Iris pigment epithelial cell (primary cell): ENCODE data around the gene KLHL22.
"Not testable (repeated sequence)": the region's sequence is repeated elsewhere in the genome, so short reads cannot be mapped to it uniquely, and the experiment has no call there.

Source experiments
- DNase-seq: peaks from one replicate; pipeline ENCODE4 v3.0.0-alpha.2; 2011; ENCODE audit warnings: low read depth

Gene KLHL22

DNA sequence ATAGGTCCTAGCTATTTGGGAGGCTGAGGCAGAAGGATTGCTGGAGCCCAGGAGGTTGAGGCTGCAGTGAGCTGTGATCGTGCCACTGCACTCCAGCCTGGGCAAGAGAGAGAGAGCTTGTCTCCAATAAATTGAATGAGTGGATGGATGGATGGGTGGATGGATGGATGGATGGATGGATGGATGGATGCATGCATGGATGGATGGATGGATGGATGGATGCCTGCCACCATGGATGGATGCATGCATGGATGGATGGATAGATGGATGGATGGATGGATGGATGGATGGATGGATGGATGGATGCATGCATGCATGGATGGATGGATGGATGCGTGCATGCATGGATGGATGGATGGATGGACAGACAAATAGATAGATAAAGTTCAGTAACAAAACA, 25.1 kb downstream of the KLHL22 start:
- DNase-seq, result not testable (repeated sequence)

DNA sequence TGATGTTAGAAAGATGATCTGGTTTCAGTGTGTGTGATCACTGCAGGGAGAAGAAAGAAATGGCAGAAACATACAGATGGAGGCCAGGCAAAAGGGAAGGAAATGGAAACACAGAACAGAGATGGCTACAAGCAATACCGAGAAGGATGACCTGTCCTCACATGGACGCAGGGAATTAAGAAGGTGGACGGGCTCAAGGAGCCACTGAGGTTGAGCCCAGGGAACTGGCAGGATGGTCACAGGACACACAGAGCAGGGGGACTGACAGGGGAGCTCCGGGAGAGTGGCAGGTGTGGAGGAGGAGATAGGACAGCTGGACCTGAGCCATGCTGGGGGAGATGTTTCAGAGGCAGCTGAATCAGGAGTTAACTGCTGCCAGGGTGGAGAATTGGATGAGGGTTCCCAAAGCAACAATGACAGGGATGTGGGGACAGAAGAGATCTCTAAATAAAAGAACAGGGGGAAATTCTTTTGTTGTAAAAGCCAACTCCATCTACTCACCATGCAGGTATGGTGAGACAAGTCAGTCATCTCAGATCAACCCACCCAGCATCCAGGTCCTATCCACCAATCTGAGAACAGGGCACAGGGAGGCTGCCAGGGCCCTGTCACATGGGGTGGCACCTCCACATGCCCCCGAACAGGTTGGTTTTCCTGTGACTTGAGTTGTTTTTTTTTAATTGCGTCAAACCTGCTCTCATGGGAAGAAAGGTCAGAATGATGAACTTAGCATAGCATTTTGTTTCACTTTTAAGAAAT, 26.3 kb downstream of the KLHL22 start:
- no peak for DNase-seq

- no peak for DNase-seq
These were observed 28.8 kb downstream of the KLHL22 start for GRCh38 chr22:20466659-20467379.

DNA sequence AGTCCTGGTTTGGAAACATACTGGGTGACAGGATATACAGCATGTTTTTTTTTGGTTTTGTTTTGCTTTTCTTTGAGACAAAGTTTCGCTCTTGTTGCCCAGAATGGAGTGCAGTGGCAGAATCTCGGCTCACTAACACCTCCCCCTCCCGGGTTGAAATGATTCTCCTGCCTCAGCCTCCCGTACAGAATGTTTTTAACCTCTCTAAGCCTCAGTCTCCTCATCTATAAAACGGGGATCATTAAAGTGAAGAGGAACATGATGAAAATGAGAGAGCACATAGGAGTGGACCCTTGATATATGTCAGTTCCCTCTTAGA, 29.9 kb downstream of the KLHL22 start:
- no peak for DNase-seq

DNA sequence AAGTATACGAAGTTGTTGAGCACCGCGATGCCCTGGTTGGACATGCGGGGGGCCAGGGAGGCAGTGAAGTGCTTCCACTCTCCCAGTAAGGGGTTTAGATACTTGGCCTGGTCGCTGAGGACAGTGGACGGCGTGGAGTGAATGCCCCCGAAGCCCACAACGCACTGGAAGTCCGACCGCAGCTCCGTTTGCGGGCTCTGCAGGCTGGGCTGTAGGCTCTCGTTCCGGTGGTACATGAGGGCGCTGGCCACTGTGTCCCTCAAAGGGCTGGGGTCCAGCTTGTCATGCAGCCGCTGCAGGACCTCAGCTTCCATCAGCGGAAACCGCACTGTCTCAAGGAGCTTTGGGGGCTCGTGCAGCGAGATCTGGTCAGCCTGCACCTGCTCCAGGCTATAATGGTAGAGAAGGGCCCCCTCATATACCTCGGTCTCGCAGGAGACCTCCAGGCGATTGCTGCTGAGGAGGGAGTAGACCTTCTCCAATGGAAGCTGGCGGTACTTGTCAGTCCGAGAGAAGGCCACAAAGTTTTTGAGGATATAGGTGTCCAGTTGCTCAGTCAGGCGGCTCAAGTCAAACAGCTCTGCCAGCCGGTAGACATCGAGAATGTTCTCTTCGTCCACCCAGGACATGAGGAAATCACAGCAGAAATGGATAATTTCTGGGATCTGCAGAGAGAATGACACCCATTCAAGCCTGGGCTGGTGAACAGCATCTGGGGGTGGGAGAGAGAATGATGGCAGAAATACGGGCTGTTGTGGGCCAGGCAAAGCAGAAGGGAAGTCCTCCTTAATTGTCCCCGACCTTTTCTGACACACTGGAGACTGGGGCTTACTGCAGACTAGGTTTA, 30.5 kb downstream of the KLHL22 start:
- no peak for DNase-seq

- no peak for DNase-seq
These were observed 31.4 kb downstream of the KLHL22 start for GRCh38 chr22:20464096-20464614.

GRCh38 chr22:20463324-20464095, 32.1 kb downstream of the KLHL22 start:
- no peak for DNase-seq

- no peak for DNase-seq
These were observed 35.7 kb downstream of the KLHL22 start for GRCh38 chr22:20459862-20460261.

- no peak for DNase-seq
These were observed 36.4 kb downstream of the KLHL22 start for GRCh38 chr22:20459152-20459542.

DNA sequence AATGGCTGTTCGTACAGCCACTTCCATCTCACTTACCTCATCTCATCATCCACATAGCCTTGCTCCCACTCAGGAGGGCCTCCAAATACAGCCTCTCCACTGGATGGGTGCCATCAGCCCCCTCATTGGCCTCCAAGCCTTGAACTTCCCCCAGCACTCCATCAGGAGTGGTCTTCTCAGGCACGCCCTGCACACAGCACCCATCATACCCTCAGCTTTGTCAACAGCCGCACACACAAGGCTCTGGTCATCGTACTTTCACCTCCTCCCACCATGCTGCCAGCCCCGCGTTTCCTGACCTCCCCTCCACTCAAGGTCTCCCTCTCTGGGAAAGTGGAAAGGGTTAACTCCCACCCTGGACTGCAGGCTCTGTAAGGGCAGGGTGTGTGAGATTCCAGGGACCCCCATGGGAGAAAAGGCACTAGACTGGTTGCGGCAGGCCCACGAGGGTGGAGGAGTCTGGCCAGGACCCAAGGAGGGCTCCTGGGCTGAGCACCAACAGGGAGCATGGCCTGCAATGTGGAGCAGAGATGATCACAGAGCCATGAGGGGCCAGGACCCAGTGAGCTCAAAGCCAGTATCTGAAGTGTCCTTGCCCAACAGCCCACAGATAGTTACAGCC, 37.0 kb downstream of the KLHL22 start:
- no peak for DNase-seq

GRCh38 chr22:20457506-20458240, 37.9 kb downstream of the KLHL22 start:
- DNase-seq, result no peak

GRCh38 chr22:20456722-20457076, 38.9 kb downstream of the KLHL22 start:
- no peak for DNase-seq

DNA sequence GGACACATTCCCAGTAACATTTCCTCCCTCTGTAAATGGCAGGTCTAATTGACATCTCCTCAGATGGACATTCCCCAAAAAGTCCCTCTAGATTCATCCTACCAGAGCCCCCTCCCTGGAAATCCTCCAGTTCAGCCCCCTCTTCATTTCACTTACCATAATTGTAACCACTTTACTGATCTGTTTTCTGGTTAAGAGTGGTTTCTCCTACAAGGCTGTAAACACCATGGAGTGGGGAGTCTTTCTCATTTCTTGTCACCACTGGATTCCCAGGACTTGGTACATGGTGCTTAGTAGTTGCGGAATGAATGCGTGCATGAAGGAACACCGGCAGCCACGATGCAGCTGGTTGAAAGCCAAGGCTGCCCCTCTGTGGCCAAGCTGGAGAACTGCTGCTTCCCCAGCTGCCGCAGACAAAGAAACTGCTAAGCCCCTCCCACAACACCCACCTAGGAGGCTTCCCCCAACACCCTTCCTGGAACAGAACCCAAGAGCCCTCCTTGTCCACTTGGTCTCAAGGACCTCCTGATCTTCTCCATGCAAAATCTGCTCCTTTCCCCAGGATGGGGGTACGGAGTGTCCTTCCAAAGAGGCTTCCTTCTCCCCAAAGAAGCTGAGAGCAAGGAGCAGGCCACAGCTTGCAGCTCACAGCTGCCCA, 39.4 kb downstream of the KLHL22 start:
- peak; percentile 87 for DNase-seq

DNA sequence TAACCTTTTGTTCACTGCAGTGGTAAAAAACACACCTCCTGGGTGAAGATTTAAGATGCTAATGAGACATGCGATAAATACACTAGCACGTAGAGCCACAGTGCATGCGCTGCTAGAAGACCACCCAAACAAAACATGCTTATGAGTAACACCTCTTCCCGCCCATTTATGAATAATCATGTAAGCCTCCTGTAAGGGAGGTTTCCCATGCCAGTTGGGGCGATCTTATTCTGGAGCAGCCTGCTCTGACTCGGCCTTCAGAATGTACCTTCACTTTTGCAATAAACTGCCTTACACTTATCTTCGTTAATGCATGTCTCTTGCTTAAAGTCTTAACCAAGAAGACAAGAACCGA, 39.9 kb downstream of the KLHL22 start:
- no peak for DNase-seq

GRCh38 chr22:20453222-20453621, 42.4 kb downstream of the KLHL22 start:
- no peak for DNase-seq

- no peak for DNase-seq
These were observed 43.7 kb downstream of the KLHL22 start for GRCh38 chr22:20451920-20452319.

GRCh38 chr22:20451129-20451778, 44.3 kb downstream of the KLHL22 start:
- DNase-seq, result not testable (repeated sequence)

DNA sequence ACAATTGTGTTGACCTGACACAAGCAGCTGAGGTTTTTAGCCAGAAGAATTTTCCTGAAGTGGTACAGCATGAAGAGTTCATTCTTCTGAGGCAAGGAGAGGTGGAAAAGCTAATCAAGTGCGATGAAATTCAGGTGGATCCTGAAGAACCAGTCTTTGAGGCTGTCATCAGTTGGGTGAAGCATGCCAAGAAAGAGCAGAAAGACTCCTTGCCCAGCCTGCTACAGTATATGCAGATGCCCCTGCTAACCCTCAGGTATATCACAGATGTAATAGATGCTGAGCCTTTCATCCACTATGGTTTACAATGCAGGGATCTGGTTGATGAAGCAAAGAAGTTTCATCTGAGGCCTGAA, 45.1 kb downstream of the KLHL22 start:
- DNase-seq, result no peak

DNA sequence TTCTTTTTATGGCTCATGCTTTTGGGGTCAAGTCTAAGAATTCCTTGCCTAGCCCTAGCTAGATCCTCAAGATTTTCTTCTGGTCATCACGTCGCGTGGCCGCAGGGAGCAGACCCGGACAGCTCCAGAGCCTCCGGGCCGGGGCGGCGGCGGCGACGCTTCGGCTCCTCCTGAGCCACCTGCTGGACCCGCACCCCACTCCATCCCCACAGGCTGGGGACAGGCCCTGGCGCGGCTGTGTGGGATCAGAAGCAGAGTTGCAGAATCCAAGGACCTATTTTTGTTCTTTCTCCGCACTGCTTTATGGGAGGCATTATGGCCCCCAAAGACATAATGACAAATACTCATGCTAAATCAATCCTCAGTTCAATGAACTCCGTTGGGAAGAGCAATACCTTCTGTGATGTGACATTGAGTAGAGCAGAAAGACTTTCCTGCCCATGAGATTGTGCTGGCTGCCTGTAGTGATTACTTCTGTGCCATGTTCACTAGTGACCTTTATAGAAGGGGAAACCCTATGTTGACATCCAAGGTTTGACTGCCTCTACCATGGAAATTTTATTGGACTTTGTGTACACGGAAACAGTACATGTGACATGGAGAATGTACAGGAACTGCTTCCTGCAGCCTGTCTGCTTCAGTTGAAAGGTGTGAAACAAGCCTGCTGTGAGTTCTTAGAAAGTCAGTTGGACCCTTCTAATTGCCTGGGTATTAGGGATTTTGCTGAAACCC, 45.6 kb downstream of the KLHL22 start:
- no peak for DNase-seq
